Measurements from ENCODE around the gene RPS14. TPM values are rescaled to one million over a fixed set of nuclear protein-coding genes. Genes with fewer than 3 reads are reported as not detected.

Gene RPS14
- total RNA-seq, 1 donor from 2014 or later = 3,639 TPM

GRCh38 chr5:150412319-150413175, 37.0 kb downstream of the RPS14 start, which contains the start of gene CD74:
Gene CD74 (minus strand): TSS chr5:150412910. CDS start chr5:150412749, 161 bp downstream.
- H3K27me3 ChIP-seq = no peaks in the 10 kb centered on the region
- peak within 1 kb of the TSS; percentile 33 for H3K27ac ChIP-seq
- TF ChIP-seq CTCF (IDR thresholded peaks at IDR 0.05) = no peak
- no peak for TF ChIP-seq EZH2 (IDR thresholded peaks at IDR 0.05)
- no peak for TF ChIP-seq EZH2phosphoT487 (IDR thresholded peaks at IDR 0.05)
- DNase-seq (ENCODE audit: low spot score) = peak; percentile 67
- peak within 1 kb of the TSS; percentile 100 for H2AFZ ChIP-seq (replicated peaks)
- no peak within 1 kb of the TSS for H3K9ac ChIP-seq
- Mint-ChIP-seq H3K27me3 (ENCODE audit: insufficient read depth, low read depth) (no peaks in the 10 kb centered on the region), H3K27ac (no peak within 1 kb of the TSS), H3K4me1 (peaks cover 27% of the 10 kb centered on the region), H3K9me3 (no peaks in the 10 kb centered on the region), H3K36me3 (no peaks in the 10 kb centered on the region), H3K4me3 (peak within 1 kb of the TSS; percentile 58)
- H3K4me2 ChIP-seq = peak within 1 kb of the TSS; percentile 69
- H3K4me1 ChIP-seq = peaks cover 20% of the 10 kb centered on the region
- no peaks in the 10 kb centered on the region for H4K20me1 ChIP-seq (ENCODE audit: low read depth)
- H3K4me3 ChIP-seq = peak within 1 kb of the TSS; percentile 36
- H3F3A ChIP-seq (ENCODE audit: low read depth) = peaks cover 32% of the 10 kb centered on the region
- no peaks in the 10 kb centered on the region for H3K79me2 ChIP-seq (ENCODE audit: low read depth)
- H3K9me3 ChIP-seq (ENCODE audit: low read depth) = no peaks in the 10 kb centered on the region
- no peaks in the 10 kb centered on the region for H3K36me3 ChIP-seq

GRCh38 chr5:150411245-150411979, 38.1 kb downstream of the RPS14 start:
- Mint-ChIP-seq H3K9me3 (no peaks in the 10 kb centered on the region), H3K4me3 (no peak overlapping the region), H3K4me1 (peaks cover 27% of the 10 kb centered on the region), H3K27ac (no peak overlapping the region), H3K36me3 (no peaks in the 10 kb centered on the region), H3K27me3 (ENCODE audit: insufficient read depth, low read depth) (peaks cover 2% of the 10 kb centered on the region)
- Histone ChIP-seq H3K4me3 (no peak overlapping the region), H3K79me2 (ENCODE audit: low read depth) (no peaks in the 10 kb centered on the region), H3K9ac (no peak overlapping the region), H3F3A (ENCODE audit: low read depth) (peaks cover 32% of the 10 kb centered on the region), H3K4me1 (peaks cover 20% of the 10 kb centered on the region), H4K20me1 (ENCODE audit: low read depth) (no peaks in the 10 kb centered on the region), H3K27me3 (no peaks in the 10 kb centered on the region), H3K9me3 (ENCODE audit: low read depth) (no peaks in the 10 kb centered on the region), H2AFZ (replicated peaks) (no peak overlapping the region), H3K27ac (no peak overlapping the region), H3K4me2 (no peak overlapping the region), H3K36me3 (no peaks in the 10 kb centered on the region)
- no peak for TF ChIP-seq EZH2phosphoT487 (IDR thresholded peaks at IDR 0.05)
- TF ChIP-seq CTCF (IDR thresholded peaks at IDR 0.05) = no peak
- TF ChIP-seq EZH2 (IDR thresholded peaks at IDR 0.05) = no peak
- peak; percentile 21 for DNase-seq (ENCODE audit: low spot score)

- H3K4me1 Mint-ChIP-seq = peaks cover 27% of the 10 kb centered on the region
- Histone ChIP-seq H3F3A (ENCODE audit: low read depth) (peaks cover 32% of the 10 kb centered on the region), H3K79me2 (ENCODE audit: low read depth) (no peaks in the 10 kb centered on the region), H3K4me1 (peaks cover 20% of the 10 kb centered on the region), H3K4me3 (no peak overlapping the region), H3K36me3 (no peaks in the 10 kb centered on the region), H3K27me3 (no peaks in the 10 kb centered on the region), H3K4me2 (peak overlapping the region; percentile 61), H4K20me1 (ENCODE audit: low read depth) (no peaks in the 10 kb centered on the region), H3K9ac (no peak overlapping the region), H3K9me3 (ENCODE audit: low read depth) (no peaks in the 10 kb centered on the region), H2AFZ (replicated peaks) (peak overlapping the region; percentile 65), H3K27ac (no peak overlapping the region)
- no peaks in the 10 kb centered on the region for H3K9me3 Mint-ChIP-seq
- peak overlapping the region; percentile 46 for H3K27ac Mint-ChIP-seq
- DNase-seq (ENCODE audit: low spot score) = peak; percentile 87
- H3K27me3 Mint-ChIP-seq (ENCODE audit: insufficient read depth, low read depth) = peaks cover 5% of the 10 kb centered on the region
- H3K4me3 Mint-ChIP-seq = peak overlapping the region; percentile 48
- TF ChIP-seq EZH2 (IDR thresholded peaks at IDR 0.05) (no peak), CTCF (IDR thresholded peaks at IDR 0.05) (no peak), EZH2phosphoT487 (IDR thresholded peaks at IDR 0.05) (no peak)
- no peaks in the 10 kb centered on the region for H3K36me3 Mint-ChIP-seq
These were observed 38.9 kb downstream of the RPS14 start for GRCh38 chr5:150410524-150411244.
